Ovary (tissue), 3 donors: ENCODE results near the gene ATG5.

ENCODE experiments used
- EP300 ChIP-seq: sonication (generic); formaldehyde crosslinking; IDR thresholded peaks from one replicate; pipeline ENCODE4 v1.6.1; 2017; ENCODE audit warnings: antibody characterized with exemption
- POLR2A ChIP-seq: fragments of 450-650 bp; IDR thresholded peaks from one replicate; pipeline ENCODE4 v1.6.1; 2017; ENCODE audit warnings: antibody characterized with exemption, mild to moderate bottlenecking, moderate library complexity
- TF ChIP-seq, protein P1 (sequence below), 3 donors: fragments of 450-650 bp in 2 of 3; fragments of 200-600 bp in 1 of 3; IDR thresholded peaks; one replicate each; pipeline versions ENCODE4 v1.5.1 to v1.8.0; 2016 to 2022; ENCODE audit warnings: antibody characterized with exemption in 3 of 3, mild to moderate bottlenecking in 1 of 3
- donor health status: DM: no; HTN: no; CAD: no.

DNA sequence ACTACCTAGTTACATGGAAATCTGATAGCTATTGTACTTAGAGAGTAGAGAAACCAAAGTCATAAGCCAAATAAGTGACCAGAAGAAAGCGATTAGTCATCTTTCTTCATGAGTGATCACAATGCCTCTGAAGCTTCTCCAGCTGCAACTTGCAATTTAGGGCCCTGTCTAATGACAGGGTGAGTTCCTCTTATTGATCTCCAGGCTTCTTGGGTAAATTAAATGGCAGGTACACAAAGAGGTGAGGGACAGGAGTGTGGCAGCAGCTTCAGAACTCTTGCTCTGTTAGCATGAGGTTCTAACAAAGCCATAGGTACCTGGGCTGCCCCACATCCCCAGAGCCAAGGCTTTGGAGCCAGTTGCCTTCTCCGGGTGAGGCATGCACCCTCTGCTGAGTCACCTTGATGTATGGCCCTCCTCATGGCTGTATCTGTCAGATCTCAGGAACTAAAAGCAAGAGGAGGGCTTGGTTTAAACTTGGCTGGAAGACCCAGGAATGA lies 178.7 kb downstream of the ATG5 start:
- TF ChIP-seq, protein P1, sequence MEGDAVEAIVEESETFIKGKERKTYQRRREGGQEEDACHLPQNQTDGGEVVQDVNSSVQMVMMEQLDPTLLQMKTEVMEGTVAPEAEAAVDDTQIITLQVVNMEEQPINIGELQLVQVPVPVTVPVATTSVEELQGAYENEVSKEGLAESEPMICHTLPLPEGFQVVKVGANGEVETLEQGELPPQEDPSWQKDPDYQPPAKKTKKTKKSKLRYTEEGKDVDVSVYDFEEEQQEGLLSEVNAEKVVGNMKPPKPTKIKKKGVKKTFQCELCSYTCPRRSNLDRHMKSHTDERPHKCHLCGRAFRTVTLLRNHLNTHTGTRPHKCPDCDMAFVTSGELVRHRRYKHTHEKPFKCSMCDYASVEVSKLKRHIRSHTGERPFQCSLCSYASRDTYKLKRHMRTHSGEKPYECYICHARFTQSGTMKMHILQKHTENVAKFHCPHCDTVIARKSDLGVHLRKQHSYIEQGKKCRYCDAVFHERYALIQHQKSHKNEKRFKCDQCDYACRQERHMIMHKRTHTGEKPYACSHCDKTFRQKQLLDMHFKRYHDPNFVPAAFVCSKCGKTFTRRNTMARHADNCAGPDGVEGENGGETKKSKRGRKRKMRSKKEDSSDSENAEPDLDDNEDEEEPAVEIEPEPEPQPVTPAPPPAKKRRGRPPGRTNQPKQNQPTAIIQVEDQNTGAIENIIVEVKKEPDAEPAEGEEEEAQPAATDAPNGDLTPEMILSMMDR (IDR thresholded peaks at IDR 0.05) = no peak
- no peak for TF ChIP-seq POLR2A
- no peak for TF ChIP-seq EP300
